Peyer's patch (tissue), 4 donors: ENCODE measurements around the gene FAM89A. TPM values are rescaled to one million over a fixed set of nuclear protein-coding genes. Genes with fewer than 3 reads are reported as not detected.

Source experiments
- DNase-seq, 3 donors: peaks; one replicate each; pipeline ENCODE4 v3.0.0-alpha.2; 2017 to 2019
- H3K27ac ChIP-seq, 4 donors: fragments of 200-600 bp; sonication (generic); one replicate each; pipeline ENCODE4 v1.5.1; 2016 to 2019
- H3K27me3 ChIP-seq, 2 donors: fragments of 200-600 bp; sonication (generic); one replicate each; pipeline ENCODE4 v1.5.1; 2019
- H3K36me3 ChIP-seq, 3 donors: fragments of 200-600 bp; sonication (generic); one replicate each; pipeline ENCODE4 v1.5.1; 2016 to 2019
- H3K4me1 ChIP-seq, 4 donors: fragments of 200-600 bp; sonication (generic); one replicate each; pipeline ENCODE4 v1.5.1; 2016 to 2019
- H3K4me3 ChIP-seq, 4 donors: fragments of 200-600 bp; sonication (generic); 1 replicate in 3 of 4; 2 replicates in 1 of 4; pipeline ENCODE4 v1.5.1; 2016 to 2019; ENCODE audit warnings: mild to moderate bottlenecking in 1 of 4
- H3K9me3 ChIP-seq, 4 donors: fragments of 200-600 bp; sonication (generic); one replicate each; pipeline ENCODE4 v1.5.1; 2016 to 2019; ENCODE audit warnings: mild to moderate bottlenecking in 1 of 4
- CTCF ChIP-seq, 6 experiments: fragments of 450-650 bp in 4 of 6; fragments of 200-600 bp in 2 of 6; sonication (generic) in 1 of 6; IDR thresholded peaks; one replicate each; pipeline ENCODE4 v1.5.1; 2017 to 2019; ENCODE audit warnings: antibody characterized with exemption in 6 of 6, mild to moderate bottlenecking in 3 of 6, moderate library complexity in 1 of 6
- POLR2A ChIP-seq, 2 donors: fragments of 450-650 bp; IDR thresholded peaks; one replicate each; pipeline ENCODE4 v1.5.1; 2017; ENCODE audit warnings: antibody characterized with exemption in 2 of 2, mild to moderate bottlenecking in 2 of 2, moderate library complexity in 2 of 2
- total RNA-seq, 4 donors: library from RNA; depleted of rRNA; stranded (reverse); fragments of >200 nt; gene quantifications; one replicate each; pipeline ENCODE4 v1.1.0, GENCODE V29; 2016

Gene FAM89A
- total RNA-seq, 4 donors from 2014 or later: 0.94 to 3.0 (median 1.6) TPM; not detected in 1

GRCh38 chr1:230979952-230980351, 60.1 kb downstream of the FAM89A start:
- Histone ChIP-seq H3K36me3 (no peaks in the 10 kb centered on the region), H3K27ac (no peak overlapping the region), H3K4me3 (peak overlapping the region in 2 of 4 donors; percentile 97 to 99), H3K9me3 (no peaks in the 10 kb centered on the region), H3K4me1 (peaks cover 0 to 39% (median 2%) of the 10 kb centered on the region in 4 donors), H3K27me3 (no peaks in the 10 kb centered on the region)
- no peak for TF ChIP-seq CTCF (IDR thresholded peaks at IDR 0.05)
- TF ChIP-seq POLR2A (IDR thresholded peaks at IDR 0.05): no peak
- no peak for DNase-seq

GRCh38 chr1:230979389-230979716, 60.7 kb downstream of the FAM89A start:
- Histone ChIP-seq H3K4me1 (peaks cover 0 to 39% (median 2%) of the 10 kb centered on the region in 4 donors), H3K9me3 (no peaks in the 10 kb centered on the region), H3K4me3 (peak overlapping the region; percentile 73 to 99 (median 96)), H3K27ac (peak overlapping the region; percentile 57 to 97 (median 68)), H3K27me3 (no peaks in the 10 kb centered on the region), H3K36me3 (no peaks in the 10 kb centered on the region)
- no peak for TF ChIP-seq POLR2A (IDR thresholded peaks at IDR 0.05)
- TF ChIP-seq CTCF (IDR thresholded peaks at IDR 0.05): no peak
- DNase-seq: no peak

GRCh38 chr1:230978491-230979388, 61.3 kb downstream of the FAM89A start, which contains the start of the genes ARV1 and TTC13:
Gene ARV1, plus strand, starts transcription at chr1:230979094. Its CDS starts 12 bp downstream, at chr1:230979106.
Gene TTC13, minus strand, starts transcription at chr1:230978861. Its CDS starts 31 bp downstream, at chr1:230978830.
- no peaks in the 10 kb centered on the region for H3K9me3 ChIP-seq
- peaks cover 0 to 39% (median 2%) of the 10 kb centered on the region in 4 donors for H3K4me1 ChIP-seq
- no peaks in the 10 kb centered on the region for H3K36me3 ChIP-seq
- H3K27me3 ChIP-seq: no peaks in the 10 kb centered on the region
- H3K27ac ChIP-seq: peak within 1 kb of the TSS; percentile 57 to 97 (median 68)
- peak; percentile 98 to 99 (median 99) for DNase-seq
- H3K4me3 ChIP-seq: peak within 1 kb of the TSS; percentile 73 to 99 (median 96)
- peak; percentile 61 to 84 for TF ChIP-seq POLR2A (IDR thresholded peaks at IDR 0.05)
- TF ChIP-seq CTCF (IDR thresholded peaks at IDR 0.05): peak; percentile 5 to 57 (median 40)

GRCh38 chr1:230977761-230978490, 62.1 kb downstream of the FAM89A start:
- peak; percentile 31 to 58 (median 52) for DNase-seq
- Histone ChIP-seq H3K4me3 (peak overlapping the region; percentile 73 to 99 (median 96)), H3K9me3 (no peaks in the 10 kb centered on the region), H3K27ac (peak overlapping the region; percentile 40 to 97 (median 68)), H3K4me1 (peaks cover 0 to 37% (median 2%) of the 10 kb centered on the region in 4 donors), H3K36me3 (no peaks in the 10 kb centered on the region), H3K27me3 (no peaks in the 10 kb centered on the region)
- no peak for TF ChIP-seq CTCF (IDR thresholded peaks at IDR 0.05)
- TF ChIP-seq POLR2A (IDR thresholded peaks at IDR 0.05): no peak
